ENCODE results near the gene SPATA7.

DNA sequence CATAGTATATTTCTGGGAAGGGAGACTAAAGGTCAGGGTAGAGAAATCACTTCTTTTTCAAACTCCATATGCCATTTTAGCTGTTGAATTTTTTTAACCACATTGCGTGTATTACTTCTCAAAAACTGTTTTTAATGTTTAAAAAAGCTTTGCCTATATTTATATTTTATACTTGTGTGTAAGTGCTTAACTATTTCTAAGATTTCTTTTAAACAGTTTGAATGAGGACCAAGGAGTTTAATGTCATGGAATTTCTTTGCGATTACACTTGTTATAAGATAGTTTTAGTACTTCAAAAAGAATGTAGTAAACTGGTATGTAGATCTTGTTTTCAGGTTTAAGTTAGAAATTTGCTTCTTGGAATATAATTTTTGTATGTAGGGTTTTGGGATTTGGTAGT, 7.2 kb downstream of the SPATA7 start:
- TF ChIP-seq, protein P1, sequence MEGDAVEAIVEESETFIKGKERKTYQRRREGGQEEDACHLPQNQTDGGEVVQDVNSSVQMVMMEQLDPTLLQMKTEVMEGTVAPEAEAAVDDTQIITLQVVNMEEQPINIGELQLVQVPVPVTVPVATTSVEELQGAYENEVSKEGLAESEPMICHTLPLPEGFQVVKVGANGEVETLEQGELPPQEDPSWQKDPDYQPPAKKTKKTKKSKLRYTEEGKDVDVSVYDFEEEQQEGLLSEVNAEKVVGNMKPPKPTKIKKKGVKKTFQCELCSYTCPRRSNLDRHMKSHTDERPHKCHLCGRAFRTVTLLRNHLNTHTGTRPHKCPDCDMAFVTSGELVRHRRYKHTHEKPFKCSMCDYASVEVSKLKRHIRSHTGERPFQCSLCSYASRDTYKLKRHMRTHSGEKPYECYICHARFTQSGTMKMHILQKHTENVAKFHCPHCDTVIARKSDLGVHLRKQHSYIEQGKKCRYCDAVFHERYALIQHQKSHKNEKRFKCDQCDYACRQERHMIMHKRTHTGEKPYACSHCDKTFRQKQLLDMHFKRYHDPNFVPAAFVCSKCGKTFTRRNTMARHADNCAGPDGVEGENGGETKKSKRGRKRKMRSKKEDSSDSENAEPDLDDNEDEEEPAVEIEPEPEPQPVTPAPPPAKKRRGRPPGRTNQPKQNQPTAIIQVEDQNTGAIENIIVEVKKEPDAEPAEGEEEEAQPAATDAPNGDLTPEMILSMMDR (IDR thresholded peaks at IDR 0.05): no peak
- no peak for TF ChIP-seq POLR2A (IDR thresholded peaks at IDR 0.05)
